Stimulated activated CD8-positive, alpha-beta memory T cell treated with anti-CD3 and anti-CD28 coated beads, Interleukin-7, amount 100 ng/mL, for 1 hour (primary cell): ENCODE measurements around the gene KCND3.

Experiments used
- DNase-seq, 2 donors: peaks; one replicate each; pipeline ENCODE4 v3.0.0-alpha.2; 2020; ENCODE audit warnings: low read depth in 2 of 2

The KCND3 gene

DNA sequence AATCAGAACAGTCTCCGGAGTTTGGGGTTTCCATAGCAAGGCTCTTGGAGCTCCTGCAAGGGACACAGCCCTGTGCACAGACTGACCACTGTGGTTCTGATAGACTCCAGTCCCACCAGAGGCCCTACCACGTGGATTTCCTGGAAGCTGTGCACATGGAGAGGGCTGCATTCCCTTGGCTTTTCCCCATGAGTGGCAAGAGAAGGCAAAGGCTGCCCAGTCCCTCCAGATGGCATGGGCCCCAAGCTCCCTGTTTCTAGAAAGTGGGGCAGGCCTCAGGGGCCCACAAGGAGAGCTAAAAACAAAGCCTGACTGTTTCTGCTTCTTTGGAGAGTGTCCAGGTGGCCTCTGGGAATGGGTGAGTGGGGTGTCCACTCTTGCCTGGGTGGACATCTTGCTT lies 146.3 kb downstream of the KCND3 start:
- no peak for DNase-seq

- no peak for DNase-seq
These were observed 147.1 kb downstream of the KCND3 start for GRCh38 chr1:111842411-111842810.

DNA sequence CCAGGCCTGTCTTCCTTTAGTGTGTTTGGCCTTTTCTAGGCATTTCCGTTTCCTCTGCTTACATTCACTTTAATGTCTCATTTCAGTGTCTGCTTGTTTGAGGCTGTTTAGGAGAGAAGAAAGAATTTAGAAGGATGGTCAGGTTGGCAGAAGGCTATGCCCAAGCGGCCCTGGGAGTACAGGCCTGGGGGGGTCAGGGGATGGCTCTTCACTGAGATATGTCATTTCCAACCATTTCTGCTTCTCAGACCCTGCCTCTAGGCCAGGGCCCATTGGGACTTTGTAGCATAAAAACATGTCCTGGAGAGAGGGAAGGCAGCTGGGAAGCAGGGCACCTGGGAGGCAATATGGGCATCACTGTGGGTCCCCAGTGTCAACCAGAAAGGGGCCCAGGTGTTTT lies 147.7 kb downstream of the KCND3 start:
- DNase-seq, result no peak

DNA sequence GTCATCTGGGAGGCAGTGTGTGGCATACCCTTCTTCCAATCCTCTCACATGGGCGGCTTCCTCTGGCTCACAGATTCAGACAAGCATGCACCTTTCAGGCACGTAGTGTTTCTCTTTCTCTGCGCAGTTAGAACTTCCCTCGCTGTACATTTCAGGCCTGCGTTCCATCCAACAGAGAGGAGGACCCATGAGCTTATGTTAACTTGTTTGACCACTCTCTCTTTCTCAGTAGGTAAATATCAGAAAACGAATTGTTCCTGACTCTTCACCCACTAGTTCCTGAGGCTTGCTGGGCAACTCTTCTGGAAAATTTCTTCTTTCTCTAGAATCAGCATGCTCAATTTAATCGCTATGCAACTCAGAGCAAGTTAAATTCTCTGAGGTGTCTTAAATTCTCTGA lies 148.3 kb downstream of the KCND3 start:
- DNase-seq, result no peak

DNA sequence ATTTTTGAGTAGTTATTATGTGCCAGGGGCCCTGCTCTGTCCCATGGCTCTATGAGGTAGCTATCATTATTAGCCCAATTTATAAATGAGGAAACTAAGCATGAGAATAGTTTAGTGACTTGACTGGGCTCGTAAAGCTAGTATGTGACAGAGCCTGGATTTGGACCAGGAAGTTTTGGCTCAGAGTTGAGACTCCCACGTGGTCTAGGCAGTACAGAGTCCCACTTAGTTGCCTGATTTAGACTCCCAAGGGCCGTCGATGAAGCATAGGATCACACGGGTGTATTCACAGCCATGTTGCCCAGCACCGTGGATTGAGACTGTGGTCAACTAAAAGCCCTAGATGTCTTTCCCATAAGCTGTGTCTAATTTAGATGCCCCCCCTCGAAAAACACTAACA lies 152.1 kb downstream of the KCND3 start:
- DNase-seq, result no peak

- DNase-seq, result no peak
These were observed 153.4 kb downstream of the KCND3 start for GRCh38 chr1:111836111-111836510.

DNA sequence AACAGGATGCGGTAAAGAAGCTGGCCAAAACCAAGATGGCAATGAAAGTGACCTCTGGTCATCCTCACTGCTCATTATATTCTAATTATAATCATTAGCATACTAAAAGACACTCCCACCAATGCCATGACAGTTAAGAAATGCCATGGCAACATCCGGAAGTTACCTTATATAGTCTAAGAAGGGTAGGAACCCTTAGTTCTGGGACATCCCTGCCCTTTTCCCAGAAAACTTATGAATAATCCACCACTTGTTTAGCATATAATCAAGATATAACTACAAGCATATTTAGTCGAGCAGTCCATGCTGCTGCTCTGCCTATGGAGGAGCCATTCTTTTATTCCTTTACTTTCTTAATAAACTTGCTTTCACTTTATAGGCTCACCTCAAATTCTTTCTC lies 154.0 kb downstream of the KCND3 start:
- no peak for DNase-seq

- no peak for DNase-seq
These were observed 154.5 kb downstream of the KCND3 start for GRCh38 chr1:111834956-111835355.

DNA sequence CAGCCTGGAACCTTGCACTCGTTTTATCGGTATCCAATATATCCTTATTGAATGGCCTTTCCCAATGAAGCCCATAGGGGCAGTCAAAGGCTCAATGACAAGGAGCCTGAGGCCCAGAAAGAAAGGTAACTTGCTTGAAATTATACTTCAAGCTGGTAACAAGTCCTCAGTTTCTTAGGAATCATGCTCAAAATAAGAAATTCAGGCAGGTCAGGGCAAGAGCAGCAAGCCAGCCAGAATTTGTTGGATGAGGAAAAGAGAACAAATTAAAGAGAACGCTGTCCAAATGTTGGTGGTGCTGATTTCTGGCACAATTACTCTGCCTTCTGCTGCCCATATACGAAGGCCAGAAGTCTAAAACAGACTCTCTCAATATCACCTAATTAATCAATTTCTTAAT lies 156.1 kb downstream of the KCND3 start:
- no peak for DNase-seq

DNA sequence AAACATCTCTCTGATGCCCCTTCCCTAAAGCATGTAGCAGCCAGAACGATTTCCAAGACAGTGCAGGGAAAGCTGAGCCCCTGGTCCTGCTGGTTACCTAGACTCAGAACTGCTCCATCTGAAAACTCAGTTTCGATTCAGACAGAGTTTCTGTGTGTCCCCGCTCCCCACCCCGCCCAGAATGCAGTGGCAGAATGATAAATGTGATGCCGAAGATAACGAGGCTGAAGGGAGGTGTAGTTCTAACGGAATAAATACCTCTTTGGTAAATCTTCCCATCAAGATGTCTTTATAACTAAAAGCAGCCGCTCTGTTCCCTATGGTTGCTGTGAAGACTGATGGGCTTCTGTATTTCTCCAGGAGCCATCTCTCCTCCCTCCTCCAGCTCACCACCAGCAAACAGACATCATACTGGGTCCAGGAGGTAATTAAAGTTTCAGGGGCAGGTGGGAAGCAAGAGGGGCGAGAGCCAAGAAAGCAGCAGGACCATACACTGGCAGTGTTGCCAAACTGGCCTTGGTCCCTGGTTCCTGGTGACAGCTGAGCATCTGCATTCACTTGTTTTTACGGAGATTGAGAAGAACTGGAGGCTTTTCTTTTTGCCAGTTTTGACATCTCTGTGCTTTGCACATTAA lies 156.8 kb downstream of the KCND3 start:
- no peak for DNase-seq

GRCh38 chr1:111831153-111831552 lies 158.3 kb downstream of the KCND3 start:
- no peak for DNase-seq

- DNase-seq, result no peak
These were observed 161.5 kb downstream of the KCND3 start for GRCh38 chr1:111827946-111828345.

DNA sequence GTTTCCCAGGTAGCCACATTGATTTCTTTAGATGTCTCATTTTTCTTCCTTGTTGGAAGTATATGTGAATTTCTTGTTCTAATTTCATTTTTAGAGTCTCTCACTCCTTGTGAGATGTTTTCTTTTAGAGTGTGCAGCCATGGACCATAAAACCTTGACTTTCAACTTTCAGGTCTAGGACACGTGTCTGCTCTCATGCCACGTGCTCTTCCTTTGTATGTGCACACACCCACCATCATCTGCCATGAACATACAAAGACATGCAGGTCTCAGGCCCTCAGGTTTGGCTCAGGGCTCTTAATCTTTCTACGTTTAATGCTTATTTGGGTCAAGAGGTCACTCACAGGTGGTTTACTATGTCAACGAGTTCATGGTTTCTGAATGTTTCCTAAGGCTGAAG lies 163.2 kb downstream of the KCND3 start:
- DNase-seq, result no peak

GRCh38 chr1:111825217-111825616 lies 164.3 kb downstream of the KCND3 start:
- no peak for DNase-seq

- DNase-seq, result no peak
These were observed 167.3 kb downstream of the KCND3 start for GRCh38 chr1:111822138-111822537.

GRCh38 chr1:111821121-111821745 lies 168.2 kb downstream of the KCND3 start:
- DNase-seq, result no peak

- no peak for DNase-seq
These were observed 169.8 kb downstream of the KCND3 start for GRCh38 chr1:111819566-111820263.

DNA sequence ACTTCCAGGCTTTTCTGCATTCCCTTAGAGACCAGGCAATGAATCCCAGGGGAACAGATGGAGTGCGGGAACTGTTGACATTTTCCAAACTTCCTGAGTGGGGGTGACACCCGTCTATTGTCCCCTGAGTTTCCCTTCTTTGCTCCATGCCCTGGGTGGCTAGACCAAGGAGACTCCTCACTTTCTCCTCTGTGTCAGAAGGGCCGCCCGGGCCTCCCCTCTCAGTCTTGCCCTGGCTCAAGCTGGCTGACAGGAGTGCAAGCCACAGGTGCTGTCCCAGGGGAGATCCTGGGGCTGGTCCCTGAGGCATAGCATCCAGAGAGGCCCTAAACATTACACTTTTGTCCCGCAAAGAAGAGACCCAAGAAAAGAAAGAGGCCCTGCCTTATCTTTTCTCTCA lies 170.9 kb downstream of the KCND3 start:
- no peak for DNase-seq

- DNase-seq, result no peak
These were observed 171.4 kb downstream of the KCND3 start for GRCh38 chr1:111818081-111818480.

DNA sequence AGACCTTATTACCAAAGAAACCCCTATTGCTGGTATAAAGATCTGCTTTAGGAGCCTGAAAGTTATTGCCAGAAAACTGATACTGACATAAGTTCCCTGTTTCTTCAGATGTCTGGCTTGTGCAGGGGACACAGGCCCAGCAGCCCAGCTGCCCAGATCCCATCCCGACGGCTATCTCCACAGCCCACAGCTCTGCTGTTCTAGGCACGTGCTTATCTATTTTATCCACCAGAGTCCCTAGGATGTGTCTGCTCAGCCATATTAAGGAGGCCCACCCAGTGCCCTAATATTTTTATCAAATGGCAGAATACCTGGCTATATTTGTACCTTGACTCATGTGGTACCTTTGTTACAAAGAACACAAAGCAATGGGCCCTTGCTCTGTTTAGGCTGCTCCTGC lies 174.8 kb downstream of the KCND3 start:
- DNase-seq, result no peak

DNA sequence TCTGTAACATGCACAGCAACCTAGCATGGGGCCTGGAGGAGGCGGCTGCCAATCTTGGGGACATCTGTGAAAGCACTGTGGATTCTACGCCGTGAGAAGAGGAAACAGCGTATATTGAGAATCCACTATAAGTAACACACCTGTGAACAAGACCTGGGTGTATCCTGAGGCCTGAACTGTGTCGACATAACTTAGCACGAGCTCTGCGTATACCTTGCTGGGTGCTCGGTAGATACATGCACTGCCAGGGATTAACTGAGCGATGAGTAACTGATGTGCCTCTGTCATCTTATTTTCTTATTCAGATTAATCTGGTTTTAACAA lies 175.2 kb downstream of the KCND3 start:
- DNase-seq, result no peak

DNA sequence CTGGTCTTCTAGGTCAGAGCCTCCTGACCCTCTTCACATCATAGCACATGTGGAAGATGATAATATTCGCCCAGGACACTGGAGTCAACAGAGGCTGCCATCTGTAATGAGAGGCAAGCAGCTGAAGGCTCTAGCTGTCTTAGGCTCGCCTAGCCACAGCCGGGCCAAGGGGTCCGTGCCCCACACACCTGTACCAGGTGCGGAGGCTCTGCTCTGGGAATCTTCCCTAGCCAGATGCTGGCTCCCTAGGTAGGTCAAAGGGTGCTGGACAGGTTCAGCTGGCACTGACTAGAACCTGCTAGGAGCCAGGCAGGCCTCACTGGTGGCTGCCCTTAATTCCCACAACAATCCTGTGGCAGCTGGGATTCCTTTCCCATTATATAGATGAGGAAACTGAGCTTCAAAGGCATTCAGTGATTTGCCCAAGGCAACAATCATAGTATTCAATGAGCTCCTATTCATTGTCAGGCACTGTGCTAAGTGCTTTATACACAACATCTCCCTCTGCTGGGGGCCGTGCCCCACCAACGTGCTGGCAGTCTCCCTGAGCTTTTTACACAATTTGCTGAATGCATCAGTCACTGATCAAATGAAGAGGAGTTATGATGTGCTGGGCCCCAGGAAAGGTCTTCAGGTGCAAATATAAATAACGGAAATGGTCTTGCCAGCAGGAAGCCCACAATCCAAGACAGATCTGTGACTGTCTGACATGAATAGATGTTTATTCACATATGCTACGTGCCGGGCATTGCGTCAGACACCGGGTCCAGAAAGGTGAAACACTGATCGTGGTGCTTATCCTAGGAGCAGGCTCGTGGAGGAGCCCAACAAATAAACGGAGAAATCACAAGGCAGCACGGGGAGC lies 175.8 kb downstream of the KCND3 start:
- DNase-seq, result no peak

DNA sequence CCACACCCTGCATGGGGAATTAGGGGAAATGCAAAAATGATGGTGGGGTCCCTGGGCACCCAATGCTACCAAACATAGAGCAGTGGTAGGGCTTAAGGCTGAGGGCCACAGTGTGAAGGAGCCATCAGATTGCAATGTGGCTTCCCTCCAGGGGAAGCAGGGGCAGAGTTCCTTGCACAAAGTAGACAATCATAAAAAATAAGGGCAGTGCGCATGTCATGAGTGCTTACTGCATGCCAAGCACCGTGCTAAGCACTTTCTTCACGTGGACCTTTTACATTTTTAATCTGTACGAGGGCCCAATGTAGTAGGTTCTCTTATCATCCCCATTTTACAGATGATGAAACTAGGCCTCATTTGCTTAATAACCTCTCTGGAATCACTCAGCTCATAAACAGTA lies 177.2 kb downstream of the KCND3 start:
- no peak for DNase-seq
